SK-MEL-5 (cell line): Measurements from ENCODE around the gene NEK9. TPM values are rescaled to one million over a fixed set of nuclear protein-coding genes. Genes with fewer than 3 reads are reported as not detected.

ENCODE experiments used
- DNase-seq: peaks from one replicate; pipeline ENCODE4 v3.0.0-alpha.2; 2016; ENCODE audit warnings: low read depth, low spot score
- in situ Hi-C: cut with HindIII; loops from 2 replicates; pipeline ENCODE4 v1.10.0; 2016; ENCODE audit warnings: low sequenced_read_pairs, high pct_unique_total_duplicates, low pct_unique_long_range_greater_than_20kb
- total RNA-seq: library from RNA; depleted of rRNA; stranded (reverse); fragments of >200 nt; shearing (Covaris generic); gene quantifications from 2 replicates; pipeline ENCODE4 v1.2.3, GENCODE V29; 2014

The NEK9 gene
- total RNA-seq, 1 experiment from 2014 or later, result 56.5 TPM

GRCh38 chr14:75060420-75060819 lies 66.4 kb downstream of the NEK9 start:
- in situ Hi-C loops, result no loop called here
- DNase-seq, result no peak

- DNase-seq, result peak; percentile 38
- in situ Hi-C loops, result no loop called here
Measured at GRCh38 chr14:75059642-75060041, 67.2 kb downstream of the NEK9 start.

- no peak for DNase-seq
- in situ Hi-C loops, result no loop called here
Measured at GRCh38 chr14:75054421-75054820, 72.4 kb downstream of the NEK9 start.

- in situ Hi-C loops, result no loop called here
- DNase-seq, result no peak
Measured at GRCh38 chr14:75053396-75054291, 73.2 kb downstream of the NEK9 start.

GRCh38 chr14:75051556-75051899 lies 75.3 kb downstream of the NEK9 start:
- in situ Hi-C loops, result no loop called here
- no peak for DNase-seq

GRCh38 chr14:75050852-75051555 lies 75.8 kb downstream of the NEK9 start, which contains the start of gene MLH3:
TSS of gene MLH3 (minus strand) at chr14:75051467. CDS start at chr14:75049655, 1,812 bp downstream.
- DNase-seq, result peak; percentile 50
- in situ Hi-C loops, result no loop called here

- in situ Hi-C loops, result no loop called here
- DNase-seq, result no peak
Measured at GRCh38 chr14:75049731-75050201, 77.1 kb downstream of the NEK9 start.

- no peak for DNase-seq
- in situ Hi-C loops, result no loop called here
Measured at GRCh38 chr14:75049136-75049535, 77.7 kb downstream of the NEK9 start.

- in situ Hi-C loops, result no loop called here
- DNase-seq, result no peak
Measured at GRCh38 chr14:75048101-75048500, 78.7 kb downstream of the NEK9 start.

- no peak for DNase-seq
- in situ Hi-C loops, result no loop called here
Measured at GRCh38 chr14:75047506-75047905, 79.3 kb downstream of the NEK9 start.

GRCh38 chr14:75046899-75047298 lies 79.9 kb downstream of the NEK9 start:
- DNase-seq, result no peak
- in situ Hi-C loops, result no loop called here

GRCh38 chr14:75046275-75046674 lies 80.6 kb downstream of the NEK9 start:
- DNase-seq, result no peak

GRCh38 chr14:75044752-75045151 lies 82.1 kb downstream of the NEK9 start:
- no peak for DNase-seq
- in situ Hi-C loops, result no loop called here

More at GRCh38 chr14:75046275-75046674, 80.6 kb downstream of the NEK9 start:
- in situ Hi-C loops, result no loop called here

- in situ Hi-C loops, result no loop called here
- no peak for DNase-seq
Measured at GRCh38 chr14:75044322-75044721, 82.5 kb downstream of the NEK9 start.

- peak; percentile 55 for DNase-seq
- in situ Hi-C loops, result no loop called here
Measured at GRCh38 chr14:75042035-75042434, 84.8 kb downstream of the NEK9 start.

- no peak for DNase-seq
- in situ Hi-C loops, result no loop called here
Measured at GRCh38 chr14:75041613-75042012, 85.2 kb downstream of the NEK9 start.

- in situ Hi-C loops, result no loop called here
Measured at GRCh38 chr14:75040959-75041358, 85.9 kb downstream of the NEK9 start.

GRCh38 chr14:75040507-75040906 lies 86.3 kb downstream of the NEK9 start:
- in situ Hi-C loops, result no loop called here

More at GRCh38 chr14:75040959-75041358, 85.9 kb downstream of the NEK9 start:
- DNase-seq, result no peak

GRCh38 chr14:75032939-75033338 lies 93.9 kb downstream of the NEK9 start:
- in situ Hi-C loops, result no loop called here
- DNase-seq, result no peak

More at GRCh38 chr14:75040507-75040906, 86.3 kb downstream of the NEK9 start:
- DNase-seq, result no peak
